MM.1S (cell line): Measurements from ENCODE around the gene CARMIL1.

Experiments
- DNase-seq: peaks from one replicate; pipeline ENCODE4 v3.0.0-alpha.2; 2015
- H2AFZ ChIP-seq: fragments of 300-600 bp; sonication (generic); 2 replicates; pipeline ENCODE4 v1.6.0; 2016; ENCODE audit warnings: antibody characterized with exemption, low read length
- H3F3A ChIP-seq: fragments of 300-600 bp; sonication (generic); 2 replicates; pipeline ENCODE4 v1.6.1; 2016; ENCODE audit warnings: mild to moderate bottlenecking, antibody characterized with exemption, low read length, moderate library complexity, mixed read lengths; ENCODE audit not compliant: insufficient read depth
- H3K27ac ChIP-seq: fragments of 300-600 bp; sonication (generic); 2 replicates; pipeline ENCODE4 v1.5.1; 2016; ENCODE audit warnings: mild to moderate bottlenecking, low read length
- H3K27me3 ChIP-seq: fragments of 300-600 bp; sonication (generic); replicated peaks from 2 replicates; pipeline ENCODE4 v1.6.0; 2016; ENCODE audit warnings: low read length; ENCODE audit not compliant: insufficient read depth
- H3K36me3 ChIP-seq: fragments of 300-600 bp; sonication (generic); replicated peaks from 2 replicates; pipeline ENCODE4 v1.6.1; 2016; ENCODE audit warnings: mild to moderate bottlenecking, low read length, mixed read lengths; ENCODE audit not compliant: insufficient read depth
- H3K4me1 ChIP-seq: fragments of 300-600 bp; sonication (generic); 2 replicates; pipeline ENCODE4 v1.6.1; 2016; ENCODE audit warnings: low read length, mixed read lengths
- H3K4me2 ChIP-seq: fragments of 300-600 bp; sonication (generic); 2 replicates; pipeline ENCODE4 v1.6.0; 2016; ENCODE audit warnings: low read depth, low read length
- H3K4me3 ChIP-seq: fragments of 300-600 bp; sonication (generic); 2 replicates; pipeline ENCODE4 v1.5.1; 2016; ENCODE audit warnings: low read length, mixed read lengths
- H3K79me2 ChIP-seq: fragments of 300-600 bp; sonication (generic); 2 replicates; pipeline ENCODE4 v1.6.1; 2016; ENCODE audit warnings: mixed run types, low read length, mixed read lengths
- H3K9ac ChIP-seq: fragments of 300-600 bp; sonication (generic); 2 replicates; pipeline ENCODE4 v1.6.1; 2016; ENCODE audit warnings: low read length, mixed read lengths
- H3K9me2 ChIP-seq: fragments of 300-600 bp; sonication (generic); replicated peaks from 2 replicates; pipeline ENCODE4 v1.6.1; 2016; ENCODE audit warnings: mild to moderate bottlenecking, low read length, mixed read lengths; ENCODE audit not compliant: insufficient read depth
- H3K9me3 ChIP-seq: fragments of 300-600 bp; sonication (generic); replicated peaks from 2 replicates; pipeline ENCODE4 v1.6.1; 2016; ENCODE audit warnings: mild to moderate bottlenecking, low read length, mixed read lengths; ENCODE audit not compliant: insufficient read depth
- H4K20me1 ChIP-seq: fragments of 300-600 bp; sonication (generic); 2 replicates; pipeline ENCODE4 v1.6.1; 2016; ENCODE audit warnings: mild to moderate bottlenecking, low read length, moderate library complexity, mixed read lengths; ENCODE audit not compliant: insufficient read depth
- CTCF ChIP-seq: fragments of 300-600 bp; sonication (generic); IDR thresholded peaks from 2 replicates; pipeline ENCODE4 v1.5.1; 2016; ENCODE audit warnings: antibody characterized with exemption, low read length, mixed read lengths
- EZH2 ChIP-seq: fragments of 300-600 bp; sonication (generic); optimal IDR thresholded peaks from 2 replicates; pipeline ENCODE3; 2017; ENCODE audit warnings: low read depth, mild to moderate bottlenecking, antibody characterized with exemption, low read length, mixed read lengths
- EZH2phosphoT487 ChIP-seq: fragments of 300-600 bp; sonication (generic); IDR thresholded peaks from 2 replicates; pipeline ENCODE4 v1.6.1; 2018; ENCODE audit warnings: antibody characterized with exemption, low read length

Gene CARMIL1

GRCh38 chr6:25669413-25669812 is 390.2 kb downstream of the CARMIL1 start:
- no peaks in the 10 kb centered on the region for H3K27me3 ChIP-seq
- no peaks in the 10 kb centered on the region for H3K79me2 ChIP-seq
- H2AFZ ChIP-seq, result no peak overlapping the region
- no peak overlapping the region for H3K4me3 ChIP-seq
- H3K9ac ChIP-seq, result no peak overlapping the region
- DNase-seq, result no peak
- no peaks in the 10 kb centered on the region for H3K4me1 ChIP-seq
- H4K20me1 ChIP-seq, result no peaks in the 10 kb centered on the region
- H3K9me2 ChIP-seq, result no peaks in the 10 kb centered on the region
- no peak overlapping the region for H3K27ac ChIP-seq
- H3K36me3 ChIP-seq, result no peaks in the 10 kb centered on the region
- no peak overlapping the region for H3K4me2 ChIP-seq
- no peaks in the 10 kb centered on the region for H3F3A ChIP-seq
- TF ChIP-seq EZH2phosphoT487 (no peak), CTCF (no peak), EZH2 (no peak)
- no peaks in the 10 kb centered on the region for H3K9me3 ChIP-seq
